Neural cell (in vitro differentiated cells): ENCODE results near the gene TNFAIP3. TPM values are rescaled to one million over a fixed set of nuclear protein-coding genes. Genes with fewer than 3 reads are reported as not detected.

Source experiments
- H2AFZ ChIP-seq: fragments of 200-600, 300-800 bp; sonication (generic), shearing (Covaris generic); 2 replicates; pipeline ENCODE4 v1.6.0; 2014; ENCODE audit warnings: low read depth, mild to moderate bottlenecking, antibody characterized with exemption, low read length, moderate library complexity
- H3F3A ChIP-seq: fragments of 200-600 bp; shearing (Covaris generic); 2 replicates; pipeline ENCODE4 v1.6.1; 2016; ENCODE audit warnings: mild to moderate bottlenecking, moderate library complexity, mixed read lengths, antibody characterized with exemption, low read length; ENCODE audit not compliant: insufficient read depth, poor library complexity, severe bottlenecking
- H3K27ac ChIP-seq: fragments of 200-600, 300-800 bp; sonication (generic), shearing (Covaris generic); 2 replicates; pipeline ENCODE4 v1.5.1; 2014; ENCODE audit warnings: mild to moderate bottlenecking, low read length, moderate library complexity
- H3K27me3 ChIP-seq: fragments of 300-800, 200-600 bp; sonication (generic), shearing (Covaris generic); 2 replicates; pipeline ENCODE4 v1.6.0; 2014; ENCODE audit warnings: mild to moderate bottlenecking, low read depth, low read length, moderate library complexity; ENCODE audit not compliant: insufficient read depth
- H3K36me3 ChIP-seq: fragments of 300-800, 200-600 bp; sonication (generic), shearing (Covaris generic); 2 replicates; pipeline ENCODE4 v1.5.1; 2014; ENCODE audit warnings: mild to moderate bottlenecking, antibody characterized with exemption, low read length, moderate library complexity; ENCODE audit not compliant: insufficient read depth
- H3K4me2 ChIP-seq: fragments of 300-800, 200-600 bp; sonication (generic), shearing (Covaris generic); 2 replicates; pipeline ENCODE4 v1.6.0; 2014; ENCODE audit warnings: mild to moderate bottlenecking, low read length
- H3K4me3 ChIP-seq: fragments of 300-800, 200-600 bp; sonication (generic), shearing (Covaris generic); 2 replicates; pipeline ENCODE4 v1.5.1; 2014; ENCODE audit warnings: mild to moderate bottlenecking, low read length, moderate library complexity
- H3K79me2 ChIP-seq: fragments of 200-600 bp; shearing (Covaris generic); replicated peaks from 2 replicates; pipeline ENCODE4 v1.6.0; 2014; ENCODE audit warnings: mild to moderate bottlenecking, low read length, moderate library complexity; ENCODE audit not compliant: insufficient read depth
- H3K9ac ChIP-seq: fragments of 300-800, 200-600 bp; sonication (generic), shearing (Covaris generic); 2 replicates; pipeline ENCODE4 v1.6.1; 2016; ENCODE audit warnings: mild to moderate bottlenecking, low read length, mixed read lengths
- H3K9me2 ChIP-seq: fragments of 200-600 bp; shearing (Covaris generic); 2 replicates; pipeline ENCODE4 v1.6.1; 2016; ENCODE audit warnings: mild to moderate bottlenecking, low read length, mixed read lengths; ENCODE audit not compliant: insufficient read depth
- H3K9me3 ChIP-seq: fragments of 200-600, 300-800 bp; sonication (generic), shearing (Covaris generic); 2 replicates; pipeline ENCODE4 v1.6.1; 2016; ENCODE audit warnings: mild to moderate bottlenecking, mixed run types, low read length, moderate library complexity, mixed read lengths
- H4K20me1 ChIP-seq: fragments of 200-600 bp; shearing (Covaris generic); 2 replicates; pipeline ENCODE4 v1.6.1; 2016; ENCODE audit warnings: mild to moderate bottlenecking, mixed run types; ENCODE audit not compliant: insufficient read depth
- EP300 ChIP-seq: fragments of 450-650 bp; conservative IDR thresholded peaks from 2 replicates; pipeline ENCODE4 v1.6.1; 2014; ENCODE audit warnings: antibody characterized with exemption, mild to moderate bottlenecking, moderate library complexity; ENCODE audit not compliant: poor library complexity, severe bottlenecking
- EZH2 ChIP-seq: fragments of 200-600, 300-800 bp; shearing (Covaris generic), sonication (generic); IDR thresholded peaks from 2 replicates; pipeline ENCODE4 v1.6.1; 2014; ENCODE audit warnings: antibody characterized with exemption, low read length, borderline replicate concordance, mild to moderate bottlenecking; ENCODE audit not compliant: insufficient read depth, poor library complexity, severe bottlenecking
- MXI1 ChIP-seq: fragments of 450-650 bp; conservative IDR thresholded peaks from 2 replicates; pipeline ENCODE4 v1.6.1; 2014; ENCODE audit warnings: antibody characterized with exemption, mild to moderate bottlenecking; ENCODE audit not compliant: poor library complexity, severe bottlenecking
- POLR2AphosphoS5 ChIP-seq: IDR thresholded peaks from 2 replicates; pipeline ENCODE4 v1.6.1; 2012
- RAD21 ChIP-seq: fragments of 450-650 bp; conservative IDR thresholded peaks from 2 replicates; pipeline ENCODE4 v1.6.1; 2014; ENCODE audit warnings: antibody characterized with exemption, mild to moderate bottlenecking, moderate library complexity
- SMC3 ChIP-seq: fragments of 450-650 bp; conservative IDR thresholded peaks from 2 replicates; pipeline ENCODE4 v1.6.1; 2014; ENCODE audit warnings: antibody characterized with exemption, mild to moderate bottlenecking, moderate library complexity; ENCODE audit not compliant: poor library complexity
- TAF1 ChIP-seq: IDR thresholded peaks from 2 replicates; pipeline ENCODE4 v1.6.1; 2012; ENCODE audit warnings: low read depth
- polyA plus RNA-seq: library from polyadenylated mRNA; depleted of rRNA; stranded (reverse); fragments of >200 nt; gene quantifications from 2 replicates; pipeline ENCODE4 v1.2.3, GENCODE V29; 2014
- TF ChIP-seq, protein P1 (sequence below): IDR thresholded peaks from 2 replicates; pipeline ENCODE4 v1.6.1; 2012; ENCODE audit warnings: borderline replicate concordance
- TF ChIP-seq, protein P2 (sequence below): fragments of 450-650 bp; IDR thresholded peaks from 2 replicates; pipeline ENCODE4 v1.5.1; 2014; ENCODE audit warnings: antibody characterized with exemption, mild to moderate bottlenecking, moderate library complexity; ENCODE audit not compliant: poor library complexity, severe bottlenecking

TNFAIP3 gene
- polyA plus RNA-seq, 1 donor from 2014 or later: 0.20 TPM

DNA sequence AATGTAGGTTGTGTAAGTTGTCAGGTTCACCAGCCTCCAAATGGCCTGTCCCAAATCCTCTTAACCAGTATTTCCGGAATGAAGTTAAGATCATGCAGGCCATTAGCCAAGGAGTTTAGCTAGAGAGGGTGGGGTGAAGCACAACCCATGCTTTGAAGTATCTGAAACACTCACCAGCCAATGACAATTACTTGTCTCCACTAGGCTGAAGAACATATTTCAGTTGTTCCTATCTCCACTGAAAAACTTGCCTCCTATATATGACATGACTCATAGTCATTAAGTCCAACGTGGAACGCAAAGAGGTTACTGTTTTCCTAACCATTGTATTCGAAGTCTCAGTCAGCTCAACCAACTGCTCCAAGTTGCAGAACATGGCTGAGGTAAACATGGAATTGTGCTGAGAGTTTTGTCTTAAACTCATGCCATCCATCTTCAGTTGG lies 37.4 kb upstream of the TNFAIP3 start:
- Histone ChIP-seq H4K20me1 (no peaks in the 10 kb centered on the region), H3K27me3 (no peaks in the 10 kb centered on the region), H3K9ac (no peak overlapping the region), H3K9me2 (no peaks in the 10 kb centered on the region), H3K27ac (no peak overlapping the region), H3K9me3 (no peaks in the 10 kb centered on the region), H3K79me2 (no peaks in the 10 kb centered on the region), H3K4me2 (no peak overlapping the region), H3K36me3 (no peaks in the 10 kb centered on the region), H2AFZ (no peak overlapping the region), H3K4me3 (no peak overlapping the region), H3F3A (no peaks in the 10 kb centered on the region)
- TF ChIP-seq, protein P1, sequence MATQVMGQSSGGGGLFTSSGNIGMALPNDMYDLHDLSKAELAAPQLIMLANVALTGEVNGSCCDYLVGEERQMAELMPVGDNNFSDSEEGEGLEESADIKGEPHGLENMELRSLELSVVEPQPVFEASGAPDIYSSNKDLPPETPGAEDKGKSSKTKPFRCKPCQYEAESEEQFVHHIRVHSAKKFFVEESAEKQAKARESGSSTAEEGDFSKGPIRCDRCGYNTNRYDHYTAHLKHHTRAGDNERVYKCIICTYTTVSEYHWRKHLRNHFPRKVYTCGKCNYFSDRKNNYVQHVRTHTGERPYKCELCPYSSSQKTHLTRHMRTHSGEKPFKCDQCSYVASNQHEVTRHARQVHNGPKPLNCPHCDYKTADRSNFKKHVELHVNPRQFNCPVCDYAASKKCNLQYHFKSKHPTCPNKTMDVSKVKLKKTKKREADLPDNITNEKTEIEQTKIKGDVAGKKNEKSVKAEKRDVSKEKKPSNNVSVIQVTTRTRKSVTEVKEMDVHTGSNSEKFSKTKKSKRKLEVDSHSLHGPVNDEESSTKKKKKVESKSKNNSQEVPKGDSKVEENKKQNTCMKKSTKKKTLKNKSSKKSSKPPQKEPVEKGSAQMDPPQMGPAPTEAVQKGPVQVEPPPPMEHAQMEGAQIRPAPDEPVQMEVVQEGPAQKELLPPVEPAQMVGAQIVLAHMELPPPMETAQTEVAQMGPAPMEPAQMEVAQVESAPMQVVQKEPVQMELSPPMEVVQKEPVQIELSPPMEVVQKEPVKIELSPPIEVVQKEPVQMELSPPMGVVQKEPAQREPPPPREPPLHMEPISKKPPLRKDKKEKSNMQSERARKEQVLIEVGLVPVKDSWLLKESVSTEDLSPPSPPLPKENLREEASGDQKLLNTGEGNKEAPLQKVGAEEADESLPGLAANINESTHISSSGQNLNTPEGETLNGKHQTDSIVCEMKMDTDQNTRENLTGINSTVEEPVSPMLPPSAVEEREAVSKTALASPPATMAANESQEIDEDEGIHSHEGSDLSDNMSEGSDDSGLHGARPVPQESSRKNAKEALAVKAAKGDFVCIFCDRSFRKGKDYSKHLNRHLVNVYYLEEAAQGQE: no peak
- TF ChIP-seq TAF1 (no peak), POLR2AphosphoS5 (no peak), SMC3 (no peak), RAD21 (no peak), EP300 (no peak), MXI1 (no peak), EZH2 (no peak)
- TF ChIP-seq, protein P2, sequence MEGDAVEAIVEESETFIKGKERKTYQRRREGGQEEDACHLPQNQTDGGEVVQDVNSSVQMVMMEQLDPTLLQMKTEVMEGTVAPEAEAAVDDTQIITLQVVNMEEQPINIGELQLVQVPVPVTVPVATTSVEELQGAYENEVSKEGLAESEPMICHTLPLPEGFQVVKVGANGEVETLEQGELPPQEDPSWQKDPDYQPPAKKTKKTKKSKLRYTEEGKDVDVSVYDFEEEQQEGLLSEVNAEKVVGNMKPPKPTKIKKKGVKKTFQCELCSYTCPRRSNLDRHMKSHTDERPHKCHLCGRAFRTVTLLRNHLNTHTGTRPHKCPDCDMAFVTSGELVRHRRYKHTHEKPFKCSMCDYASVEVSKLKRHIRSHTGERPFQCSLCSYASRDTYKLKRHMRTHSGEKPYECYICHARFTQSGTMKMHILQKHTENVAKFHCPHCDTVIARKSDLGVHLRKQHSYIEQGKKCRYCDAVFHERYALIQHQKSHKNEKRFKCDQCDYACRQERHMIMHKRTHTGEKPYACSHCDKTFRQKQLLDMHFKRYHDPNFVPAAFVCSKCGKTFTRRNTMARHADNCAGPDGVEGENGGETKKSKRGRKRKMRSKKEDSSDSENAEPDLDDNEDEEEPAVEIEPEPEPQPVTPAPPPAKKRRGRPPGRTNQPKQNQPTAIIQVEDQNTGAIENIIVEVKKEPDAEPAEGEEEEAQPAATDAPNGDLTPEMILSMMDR: no peak

DNA sequence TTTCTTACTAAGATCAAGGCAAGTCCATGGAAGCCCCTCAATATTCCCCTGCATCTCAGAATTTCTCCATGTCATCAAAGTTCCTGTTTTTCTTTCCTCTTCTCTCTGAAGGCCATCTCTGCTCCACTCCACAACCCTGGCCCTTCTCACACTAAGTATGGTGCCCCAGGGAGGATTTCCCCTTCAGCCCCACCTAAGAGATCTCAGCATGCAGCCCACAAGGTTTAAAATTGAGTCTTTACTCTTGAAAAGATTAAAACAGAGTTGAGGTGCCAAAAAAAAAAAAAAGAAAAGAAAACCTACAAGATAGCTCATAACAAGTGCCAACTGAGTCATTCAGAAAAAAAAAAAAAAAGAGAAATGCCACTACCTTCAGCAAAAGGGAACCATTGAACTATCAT lies 36.5 kb upstream of the TNFAIP3 start:
- no peak overlapping the region for H2AFZ ChIP-seq
- no peak overlapping the region for H3K4me3 ChIP-seq
- no peaks in the 10 kb centered on the region for H3K27me3 ChIP-seq
- H3K9me2 ChIP-seq: no peaks in the 10 kb centered on the region
- TF ChIP-seq RAD21 (no peak), SMC3 (no peak), EP300 (no peak), TAF1 (no peak), EZH2 (no peak), MXI1 (no peak), POLR2AphosphoS5 (no peak)
- TF ChIP-seq, protein P1: no peak
- TF ChIP-seq, protein P2: no peak
- H3K9ac ChIP-seq: no peak overlapping the region
- no peaks in the 10 kb centered on the region for H3K9me3 ChIP-seq
- H3F3A ChIP-seq: no peaks in the 10 kb centered on the region
- no peaks in the 10 kb centered on the region for H4K20me1 ChIP-seq
- no peaks in the 10 kb centered on the region for H3K79me2 ChIP-seq
- no peak overlapping the region for H3K27ac ChIP-seq
- no peak overlapping the region for H3K4me2 ChIP-seq
- no peaks in the 10 kb centered on the region for H3K36me3 ChIP-seq
